Glomerular endothelial cell (primary cell): ENCODE results near the gene SLC25A26. TPM values are rescaled to one million over a fixed set of nuclear protein-coding genes. Genes with fewer than 3 reads are reported as not detected.
"Not testable (repeated sequence)": the region's sequence is repeated elsewhere in the genome, so short reads cannot be mapped to it uniquely, and the experiment has no call there.

Experiments used
- DNase-seq: peaks from one replicate; pipeline ENCODE4 v3.0.0-alpha.2; 2011; ENCODE audit warnings: low read depth, low spot score; ENCODE audit errors: extremely low read depth
- total RNA-seq: library from RNA; depleted of rRNA; stranded (reverse); fragments of >200 nt; gene quantifications from 2 replicates; pipeline ENCODE4 v1.2.3, GENCODE V29; 2015

SLC25A26 gene
- total RNA-seq, 1 donor from 2014 or later = 12.9 TPM

- DNase-seq = no peak
These were observed 185.4 kb downstream of the SLC25A26 start for GRCh38 chr3:66406163-66406562.

DNA sequence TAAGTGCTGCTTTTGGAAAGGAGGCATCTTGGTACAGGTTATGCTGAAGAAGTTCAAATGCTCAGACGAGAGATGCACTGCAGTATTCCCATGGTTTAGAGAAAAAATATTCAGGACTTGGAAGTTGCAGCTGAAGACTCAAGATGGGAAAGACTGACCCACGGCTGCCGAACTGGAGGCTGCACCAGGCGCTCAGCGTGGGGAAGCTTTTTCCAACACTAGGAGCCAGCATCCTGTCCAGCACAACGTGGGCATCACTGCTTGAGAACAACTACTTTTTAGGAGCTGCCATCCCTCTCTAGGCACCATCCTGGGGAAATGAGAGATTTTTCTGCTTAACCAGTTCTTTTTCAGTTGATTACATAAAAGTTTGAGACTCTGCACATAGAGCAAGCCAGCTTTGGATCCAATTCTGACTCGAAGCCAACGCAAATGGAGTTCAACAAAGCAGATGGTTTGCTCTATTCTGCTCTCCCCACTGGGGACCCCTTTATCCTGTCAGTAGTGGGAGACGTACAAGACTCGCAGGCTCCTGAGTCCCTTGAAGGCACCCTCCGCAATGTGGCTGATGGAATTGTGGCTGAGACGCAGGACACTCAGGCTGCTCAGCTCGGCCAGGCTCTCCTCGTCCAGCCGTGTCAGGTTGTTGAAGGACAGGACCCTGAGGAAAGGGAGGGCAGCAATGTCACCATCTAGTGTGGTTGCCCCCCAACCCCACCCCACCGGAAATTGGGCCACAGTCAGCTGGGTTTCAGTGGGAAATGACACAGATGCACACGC, 186.2 kb downstream of the SLC25A26 start:
- no peak for DNase-seq

DNA sequence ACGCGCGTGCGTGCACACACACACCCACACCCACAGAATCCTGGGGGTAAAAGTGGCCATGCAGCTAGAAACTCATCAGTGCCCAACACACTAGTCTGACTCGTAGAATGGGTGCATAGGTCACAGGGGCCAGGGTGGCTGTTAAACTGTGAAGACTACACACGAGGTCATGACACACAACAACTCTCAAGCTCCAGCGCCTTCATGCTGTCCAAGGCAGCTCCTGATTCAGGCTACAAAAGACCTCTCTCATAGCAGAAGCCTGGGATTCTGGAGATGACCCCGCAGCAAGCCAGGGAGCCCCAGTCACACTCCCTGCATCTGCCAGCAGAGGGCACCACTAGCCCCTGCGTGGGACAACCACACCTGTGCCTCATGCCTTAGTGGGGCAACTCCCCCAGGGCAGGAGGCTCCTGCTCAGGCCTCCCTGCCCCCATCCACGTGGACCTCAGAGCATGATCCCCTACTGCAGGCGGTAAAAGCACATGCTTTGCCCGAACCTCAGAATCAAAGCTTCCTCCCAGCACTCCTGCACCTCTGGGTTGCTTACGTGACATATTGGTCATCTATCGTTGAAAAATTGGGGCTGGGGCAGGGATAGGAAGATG, 186.9 kb downstream of the SLC25A26 start:
- no peak for DNase-seq

GRCh38 chr3:66409771-66410754, 189.3 kb downstream of the SLC25A26 start:
- no peak for DNase-seq

DNA sequence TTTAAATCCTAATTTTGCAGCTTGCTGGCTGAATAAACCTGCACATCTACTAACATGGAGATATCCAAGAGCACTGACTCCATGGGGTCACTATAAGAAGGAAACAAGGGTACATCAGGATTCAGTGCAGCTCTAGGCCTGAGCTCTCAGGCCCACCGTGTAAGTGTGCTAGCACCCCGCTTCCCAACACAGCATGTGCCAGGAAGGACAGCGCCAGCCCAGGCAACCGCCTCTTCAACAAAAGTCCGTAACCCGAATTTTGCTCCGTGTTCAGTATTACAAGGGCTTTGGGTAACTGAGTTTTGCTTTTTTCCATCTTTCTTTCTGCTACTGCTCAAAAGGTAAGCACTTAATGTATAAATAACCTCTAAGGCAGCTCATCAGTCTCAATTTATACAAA, 190.2 kb downstream of the SLC25A26 start:
- DNase-seq = no peak

DNA sequence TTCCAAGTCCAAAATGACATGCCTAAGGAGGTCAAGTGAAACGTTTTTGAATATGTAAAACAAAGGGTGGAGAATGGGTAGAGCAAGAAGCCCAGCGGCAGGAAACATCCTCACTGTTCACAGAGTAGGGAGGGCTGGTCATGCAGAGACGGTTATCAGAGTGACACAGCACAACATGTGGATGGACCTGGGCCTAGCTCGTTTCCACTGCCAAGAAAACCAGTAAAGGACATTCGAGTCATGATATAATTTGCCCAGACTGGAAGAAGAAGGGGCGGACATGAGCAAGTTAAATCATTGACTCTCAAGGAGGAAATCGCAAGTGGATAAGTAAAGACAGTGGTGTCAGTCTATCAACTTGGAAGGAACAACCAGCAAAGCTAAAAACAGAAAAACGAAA, 190.7 kb downstream of the SLC25A26 start:
- no peak for DNase-seq

DNA sequence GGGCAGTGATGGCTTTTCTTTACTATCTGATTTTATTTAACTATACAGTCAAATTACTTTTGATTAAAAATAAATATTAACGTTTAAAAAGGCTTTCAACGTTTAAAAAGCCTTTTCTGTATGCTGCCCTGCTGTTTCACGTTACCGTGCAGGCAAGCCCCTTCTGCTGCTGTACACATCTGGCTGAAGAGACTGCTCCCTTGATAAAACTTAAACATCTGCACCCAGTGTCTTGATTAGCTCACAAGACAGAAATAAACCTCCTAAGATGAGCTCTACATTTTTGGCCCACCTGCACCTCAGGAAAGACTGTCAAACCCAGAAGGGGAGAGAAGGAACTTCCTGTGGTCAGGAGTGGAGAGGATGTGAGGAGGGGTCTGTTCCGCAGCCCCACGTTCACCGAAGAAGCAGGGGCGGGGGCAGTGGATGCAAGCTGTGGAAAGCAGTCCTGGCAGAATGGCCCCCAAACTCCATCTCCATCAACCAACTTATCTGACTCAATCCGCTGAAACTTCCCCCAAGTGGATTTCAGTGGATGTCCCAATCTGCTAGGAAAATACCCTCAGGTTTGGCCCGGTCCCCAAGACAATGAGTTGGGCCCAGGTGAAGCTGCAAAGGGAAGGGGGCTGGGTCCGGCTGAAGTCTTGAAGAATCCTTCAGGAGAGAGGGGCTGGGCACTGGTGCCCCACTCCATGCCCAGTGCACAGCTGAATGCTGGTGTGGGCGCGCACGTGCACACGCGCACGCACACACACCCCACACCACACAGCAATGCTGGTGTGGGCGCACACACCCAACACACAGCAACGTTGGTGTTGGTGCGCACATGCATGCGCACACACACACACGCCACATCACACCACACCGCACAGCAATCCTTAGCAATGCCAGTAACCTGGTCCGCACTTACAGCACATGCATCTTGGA, 191.4 kb downstream of the SLC25A26 start:
- no peak for DNase-seq

GRCh38 chr3:66413151-66413751, 192.4 kb downstream of the SLC25A26 start:
- no peak for DNase-seq

- no peak for DNase-seq
These were observed 194.0 kb downstream of the SLC25A26 start for GRCh38 chr3:66414846-66415245.

DNA sequence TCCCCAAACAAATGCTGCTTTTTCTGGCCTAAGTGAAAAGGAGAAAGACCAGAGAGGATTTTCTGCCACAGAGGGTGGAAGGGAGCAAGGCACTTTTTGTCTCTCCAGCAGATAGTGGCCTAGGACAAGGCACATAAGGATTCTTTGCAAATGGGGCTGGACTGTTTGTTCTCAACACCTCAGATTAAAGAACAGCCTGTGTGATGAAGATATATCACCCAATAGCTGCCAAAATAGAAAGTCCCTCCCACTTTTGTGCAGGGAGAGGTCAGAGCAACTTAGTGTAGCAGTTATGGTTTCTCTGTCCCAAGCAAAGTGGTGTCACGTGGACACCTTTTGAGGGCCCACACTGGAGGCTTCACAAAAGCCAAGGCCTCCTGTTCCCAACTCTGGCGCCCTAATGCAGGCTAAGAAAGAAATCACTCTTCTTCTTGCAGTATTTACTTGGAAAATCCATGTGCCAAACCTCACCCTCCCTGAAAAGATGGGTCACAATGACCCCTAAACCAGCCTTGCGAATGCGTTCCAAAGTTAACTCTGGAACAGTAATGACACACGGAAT, 195.1 kb downstream of the SLC25A26 start:
- no peak for DNase-seq

DNA sequence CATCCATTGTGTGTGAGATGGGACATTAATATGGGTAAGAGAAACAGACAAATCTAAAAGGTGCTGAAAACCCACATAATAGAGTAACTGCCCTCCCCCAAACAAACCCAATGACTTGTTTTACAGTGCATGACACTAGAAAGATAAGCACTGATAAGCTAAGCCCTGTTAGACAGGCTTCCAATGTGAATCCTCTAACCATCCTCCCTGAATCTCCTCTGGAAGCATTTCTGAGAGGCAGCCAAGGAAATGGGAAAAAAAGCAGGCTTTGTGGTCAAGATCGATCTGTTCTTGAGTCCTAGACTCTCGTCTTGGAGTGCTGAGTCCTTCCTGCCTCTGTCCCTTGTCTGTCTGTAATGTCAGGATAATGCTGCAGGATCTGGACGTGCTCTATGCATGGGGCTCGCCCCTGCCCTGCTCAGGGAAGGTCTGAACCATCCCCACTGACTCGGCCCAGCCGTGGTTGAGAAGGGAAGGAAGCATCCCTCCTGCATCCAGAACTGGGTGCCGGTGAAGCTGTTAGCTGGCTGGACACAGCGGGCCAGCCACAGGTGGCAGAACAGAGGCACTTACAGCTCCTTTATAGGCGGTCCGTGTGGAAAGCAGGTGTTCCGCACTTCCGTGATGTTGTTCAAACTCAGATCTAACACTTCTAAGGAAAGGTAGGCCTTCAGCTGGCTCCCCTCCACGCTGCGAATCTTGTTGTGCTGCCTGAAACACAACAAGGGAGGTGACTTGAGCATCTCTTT, 195.9 kb downstream of the SLC25A26 start:
- no peak for DNase-seq

GRCh38 chr3:66418475-66418931, 197.7 kb downstream of the SLC25A26 start:
- DNase-seq = no peak

DNA sequence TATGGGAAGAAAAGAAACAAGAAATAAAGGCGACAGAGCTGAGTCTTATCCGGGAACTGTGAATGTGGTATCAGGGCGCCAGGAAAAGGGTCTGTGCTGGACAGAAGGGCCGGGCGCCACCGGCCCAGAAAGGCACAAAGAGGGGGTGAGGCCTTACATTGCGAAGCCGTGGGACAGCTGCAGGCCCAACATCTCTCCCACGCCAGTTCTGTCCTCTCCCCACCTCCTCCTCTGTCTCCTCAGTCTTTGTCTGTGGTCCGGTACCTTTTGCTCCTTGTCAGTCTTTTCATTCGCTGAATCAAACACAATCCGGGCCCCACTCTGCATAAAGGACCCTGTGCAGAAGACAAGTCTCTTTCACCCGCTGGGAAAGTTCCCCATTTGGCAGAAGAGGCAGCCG, 198.2 kb downstream of the SLC25A26 start:
- DNase-seq = no peak

DNA sequence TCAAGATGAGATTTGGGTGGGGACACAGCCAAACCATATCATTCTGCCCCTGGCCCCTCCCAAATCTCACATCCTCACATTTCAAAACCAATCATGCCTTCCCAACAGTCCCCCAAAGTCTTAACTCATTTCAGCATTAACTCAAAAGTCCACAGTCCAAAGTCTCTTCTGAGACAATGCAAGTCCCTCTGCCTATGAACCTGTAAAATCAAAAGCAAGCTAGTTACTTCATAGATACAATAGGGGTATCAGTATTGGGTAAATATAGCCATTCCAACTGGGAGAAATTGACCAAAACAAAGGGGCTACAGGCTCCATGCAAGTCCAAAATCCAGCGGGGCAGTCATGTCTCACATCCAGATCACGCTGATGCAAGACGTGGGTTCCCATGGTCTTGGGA, 200.3 kb downstream of the SLC25A26 start:
- DNase-seq = not testable (repeated sequence)

DNA sequence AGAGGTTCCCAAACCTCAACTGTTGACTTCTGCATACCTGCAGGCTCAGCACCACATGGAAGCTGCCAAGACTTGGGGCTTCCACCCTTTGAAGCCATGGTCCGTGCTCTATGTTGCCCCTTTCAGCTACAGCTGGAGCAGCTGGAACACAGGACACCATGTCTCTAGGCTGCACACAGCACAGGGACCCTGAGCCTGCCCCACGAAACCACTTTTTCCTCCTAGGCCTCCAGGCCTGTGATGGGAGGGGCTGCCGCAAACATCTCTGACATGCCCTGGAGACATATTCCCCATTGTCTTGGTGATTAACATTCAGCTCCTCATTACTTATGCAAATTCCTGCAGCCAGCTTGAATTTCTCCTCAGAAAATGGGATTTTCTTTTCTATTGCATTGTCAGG, 201.1 kb downstream of the SLC25A26 start:
- DNase-seq = not testable (repeated sequence)

- DNase-seq = no peak
These were observed 203.0 kb downstream of the SLC25A26 start for GRCh38 chr3:66423791-66424190.

DNA sequence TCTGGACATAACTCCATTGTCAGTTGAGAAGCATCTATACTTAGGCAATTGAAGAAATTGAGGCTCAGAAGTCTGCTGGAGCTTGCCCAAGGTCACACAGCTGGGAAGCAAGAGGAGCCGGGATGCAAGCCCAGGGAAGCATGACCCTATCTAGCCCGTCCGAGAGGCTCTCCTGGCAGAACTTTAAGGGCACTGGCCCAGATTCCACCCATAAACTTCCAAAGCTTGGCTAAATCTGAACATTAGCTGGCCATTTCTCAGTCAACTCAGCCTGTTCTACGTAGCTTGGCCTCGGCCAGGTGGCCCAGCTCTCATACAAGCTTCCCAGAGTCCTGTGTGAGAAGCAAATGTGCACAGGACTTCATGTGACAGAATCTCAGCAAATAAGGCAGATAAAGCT, 204.2 kb downstream of the SLC25A26 start:
- DNase-seq = no peak

DNA sequence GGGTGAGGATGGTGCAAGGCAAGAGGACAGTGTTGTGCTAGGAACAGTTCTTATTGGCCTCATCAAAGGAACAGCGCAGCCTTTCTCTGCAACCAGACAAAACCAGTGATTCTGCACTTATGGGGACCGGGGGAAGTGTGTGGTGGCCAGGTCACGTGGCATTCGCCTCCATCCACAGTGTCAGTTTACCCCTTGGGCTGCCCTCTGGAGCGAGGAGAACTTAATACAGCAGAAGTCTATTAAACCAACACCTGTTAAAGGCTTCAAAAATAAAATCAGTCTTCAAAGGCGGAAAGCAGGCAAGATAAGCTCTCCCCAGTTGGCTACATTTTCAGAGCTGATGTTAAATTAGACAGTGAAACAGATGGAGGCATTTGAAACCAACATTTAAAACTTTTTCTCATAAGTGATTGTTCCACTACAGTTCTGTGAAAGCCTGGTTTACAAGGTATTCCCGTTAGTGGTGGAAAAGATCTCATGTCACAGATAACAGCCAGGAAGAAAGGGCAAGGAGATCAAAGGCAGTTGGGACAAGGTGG, 204.8 kb downstream of the SLC25A26 start:
- DNase-seq = no peak
